Erythroblast (primary cell): Measurements from ENCODE around the gene STYK1.
"Not testable (repeated sequence)": the region's sequence is repeated elsewhere in the genome, so short reads cannot be mapped to it uniquely, and the experiment has no call there.

Experiments used
- DNase-seq, 2 experiments: peaks; one replicate each; lab custom pipeline; 2025; lab: John Stamatoyannopoulos, UW
- GATA1 ChIP-seq: IDR thresholded peaks from 2 replicates; pipeline ENCODE4 v1.6.1; 2011; ENCODE audit warnings: low read depth, mild to moderate bottlenecking, control low read depth, low read length, moderate library complexity
- POLR2A ChIP-seq: IDR thresholded peaks from 2 replicates; pipeline ENCODE4 v1.6.1; 2011; ENCODE audit warnings: mild to moderate bottlenecking, low read length

STYK1 gene

DNA sequence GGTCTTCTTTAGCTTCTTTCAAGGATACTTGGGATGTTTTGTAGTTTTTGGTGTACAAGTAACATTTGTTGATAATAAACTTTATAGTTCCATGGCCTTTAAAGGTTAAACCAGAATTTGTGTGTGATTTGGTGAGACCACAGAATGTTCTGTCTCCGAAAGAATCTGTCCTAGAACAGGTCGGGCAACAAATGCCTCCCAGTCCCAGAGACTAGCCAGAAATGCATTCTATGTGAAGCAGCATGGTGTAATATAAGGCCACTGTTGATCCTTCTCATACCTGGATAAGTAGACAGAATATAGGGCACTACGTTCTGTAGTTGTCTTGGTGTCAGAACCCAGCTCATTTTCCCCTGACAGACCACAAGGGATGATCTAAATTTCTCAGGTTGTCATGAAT is 10.0 kb downstream of the STYK1 start:
- TF ChIP-seq POLR2A (no peak), GATA1 (no peak)
- DNase-seq = no peak

DNA sequence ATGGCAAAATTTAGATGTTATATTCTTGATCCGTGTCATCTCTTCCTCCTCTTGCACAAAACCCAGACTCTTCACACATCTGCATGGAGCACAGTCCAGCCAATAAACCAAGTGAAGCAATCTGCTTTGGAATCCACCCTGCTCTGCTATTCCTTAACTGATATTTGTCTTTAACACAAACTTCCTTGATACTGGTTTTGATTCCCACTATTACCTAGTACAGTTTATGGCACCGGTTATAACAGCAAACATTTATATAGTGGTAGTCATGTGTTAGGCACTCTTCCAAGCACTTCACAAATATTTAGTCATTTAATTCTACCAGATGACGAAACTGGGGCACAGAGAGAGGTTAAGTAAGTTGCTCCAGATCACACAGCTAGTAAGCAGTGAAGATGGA is 12.5 kb downstream of the STYK1 start:
- TF ChIP-seq POLR2A (no peak), GATA1 (no peak)
- DNase-seq = no peak

DNA sequence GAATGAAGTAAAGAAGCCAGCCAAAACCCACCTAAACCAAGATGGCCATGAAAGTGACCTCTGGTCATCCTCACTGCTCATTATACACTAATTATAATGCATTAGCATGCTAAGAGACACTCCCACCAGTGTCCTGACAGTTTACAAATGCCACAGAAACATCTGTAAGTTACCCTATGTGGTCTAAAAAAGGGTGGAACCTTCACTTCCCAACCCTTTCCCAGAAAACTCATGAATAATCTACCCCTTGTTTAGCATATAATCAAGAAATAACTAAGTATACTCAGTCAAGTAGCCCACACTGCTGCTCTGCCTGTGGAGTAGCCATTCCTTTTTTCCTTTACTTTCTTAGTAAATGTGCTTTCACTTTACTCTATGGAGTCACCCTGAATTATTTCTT is 19.8 kb downstream of the STYK1 start:
- TF ChIP-seq POLR2A = no peak
- no peak for TF ChIP-seq GATA1
- DNase-seq = no peak

DNA sequence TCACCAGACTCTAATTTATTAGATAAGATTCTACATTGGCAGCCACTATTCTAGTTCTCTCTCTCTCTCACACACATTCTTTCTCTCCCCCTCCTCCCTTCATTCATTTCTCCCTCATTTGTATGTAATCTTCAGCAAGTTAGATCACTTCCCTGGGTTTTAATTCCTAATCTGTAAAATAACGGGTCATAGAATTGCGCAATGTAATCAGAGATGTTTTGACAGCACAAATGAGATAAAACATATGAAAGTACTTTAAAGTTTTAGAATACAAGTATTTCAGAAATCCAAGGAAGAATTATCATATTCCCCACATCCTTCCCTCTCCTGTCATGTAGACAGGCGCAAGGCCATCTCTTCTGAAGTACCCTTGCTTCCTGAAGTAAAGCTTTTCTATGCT is 21.7 kb downstream of the STYK1 start:
- TF ChIP-seq POLR2A (no peak), GATA1 (no peak)
- DNase-seq = no peak

DNA sequence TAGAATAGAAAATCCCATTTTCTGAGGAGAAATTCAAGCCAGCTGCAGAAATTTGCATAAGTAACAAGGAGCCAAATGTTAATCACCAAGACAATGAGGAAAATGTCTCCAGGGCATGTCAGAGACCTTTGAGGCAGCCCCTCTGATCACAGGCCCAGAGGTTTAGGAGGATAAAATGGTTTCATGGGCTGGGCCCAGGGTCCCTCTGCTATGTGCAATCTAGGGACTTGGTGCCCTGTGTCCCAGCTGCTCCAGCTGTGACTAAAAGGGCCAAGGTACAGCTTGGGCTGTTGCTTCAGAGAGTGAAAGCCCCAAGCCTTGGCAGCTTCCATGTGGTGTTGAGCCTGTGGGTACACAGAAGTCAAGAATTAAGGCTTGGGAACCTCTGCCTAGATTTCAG is 27.3 kb downstream of the STYK1 start:
- not testable (repeated sequence) for DNase-seq

DNA sequence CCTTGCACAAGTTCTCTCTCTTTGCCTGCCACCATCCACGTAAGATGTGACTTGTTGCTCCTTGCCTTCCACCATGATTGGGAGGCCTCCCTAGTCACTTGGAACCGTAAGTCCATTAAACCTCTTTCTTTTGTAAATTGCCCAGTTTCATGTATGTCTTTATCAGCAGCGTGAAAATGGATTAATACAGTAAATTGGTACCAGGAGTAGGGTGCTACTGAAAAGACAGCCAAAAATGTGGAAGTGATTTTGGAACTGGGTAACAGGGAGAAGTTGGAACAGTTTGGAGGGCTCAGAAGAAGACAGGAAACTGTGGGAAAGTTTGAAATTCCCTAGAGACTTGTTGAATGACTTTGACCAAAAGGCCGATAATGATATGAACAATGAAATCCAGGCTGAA is 27.9 kb downstream of the STYK1 start:
- DNase-seq = no peak
- TF ChIP-seq POLR2A = no peak
- TF ChIP-seq GATA1 = no peak

DNA sequence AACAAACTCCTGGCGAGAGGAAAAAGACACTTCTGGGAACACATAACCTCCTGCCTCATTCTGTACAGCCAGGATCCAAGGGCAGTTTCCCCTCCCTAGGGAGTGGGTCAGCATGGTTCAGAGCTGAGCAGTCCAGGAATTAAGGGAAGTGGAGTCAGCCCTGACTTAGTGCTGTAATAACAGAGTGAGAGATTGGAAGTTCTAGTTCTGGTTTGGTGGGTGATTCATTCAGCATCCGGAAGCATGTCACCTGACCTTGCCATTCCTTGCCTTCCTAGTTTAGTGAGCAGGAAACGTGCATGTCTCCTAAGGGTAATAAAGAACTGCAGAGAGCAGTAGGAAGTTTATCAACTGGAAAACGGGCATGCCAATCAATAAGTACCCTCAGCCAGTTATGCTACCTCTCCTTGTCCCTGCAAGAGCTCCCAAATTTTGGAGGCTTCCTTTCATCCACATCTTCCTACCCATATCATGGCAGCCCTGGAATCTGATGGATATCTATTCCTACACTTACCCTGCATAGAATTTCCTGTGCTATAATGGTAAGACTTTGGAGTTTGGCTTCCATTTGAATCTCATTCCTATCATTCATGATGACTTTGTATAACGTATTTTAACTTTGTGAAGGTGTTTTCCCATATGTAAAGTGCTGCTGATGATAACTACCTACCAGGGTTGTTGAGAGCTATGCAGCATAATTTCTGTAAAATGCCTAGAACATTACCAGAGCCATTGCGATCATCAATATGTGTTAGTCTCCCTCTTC is 31.9 kb downstream of the STYK1 start:
- TF ChIP-seq GATA1 (no peak), POLR2A (no peak)
- DNase-seq = no peak

DNA sequence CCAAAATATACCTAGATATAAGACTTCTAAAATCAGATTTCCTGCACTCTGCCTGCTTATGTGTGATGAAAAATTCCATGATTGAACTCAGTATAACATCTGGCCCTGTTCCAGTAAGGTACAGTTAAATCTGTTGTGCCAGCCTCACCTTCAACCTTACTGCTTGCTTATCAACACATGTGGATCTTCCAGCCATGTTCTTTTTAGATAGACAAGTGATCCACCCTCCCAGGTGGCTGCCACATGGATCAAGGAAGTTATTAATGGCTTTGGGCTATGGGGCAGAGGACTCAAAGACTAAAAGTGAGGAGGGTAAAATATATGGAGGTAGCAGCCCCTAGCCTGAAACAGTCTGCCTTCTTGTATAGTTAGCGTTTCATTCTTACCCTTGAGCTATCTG is 35.1 kb downstream of the STYK1 start:
- TF ChIP-seq POLR2A (no peak), GATA1 (no peak)

DNA sequence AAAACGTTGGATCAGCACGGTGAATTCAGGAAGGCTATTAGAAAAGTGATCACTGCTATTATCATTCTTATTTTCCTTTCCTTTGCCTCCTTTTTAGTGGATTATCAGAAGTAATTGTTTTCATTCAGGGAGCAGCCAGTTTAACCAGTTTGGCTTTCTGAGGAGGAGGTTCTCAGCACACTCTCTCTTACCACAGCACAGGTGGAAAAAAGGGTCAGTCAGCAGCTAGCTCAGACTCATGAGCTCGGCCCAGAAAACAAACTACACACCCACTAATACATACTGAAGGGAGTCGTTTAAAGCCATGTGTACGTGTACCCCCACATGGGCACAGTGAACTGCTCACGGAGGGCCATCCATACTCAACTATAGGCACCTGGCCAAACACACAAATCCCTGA is 37.2 kb downstream of the STYK1 start:
- DNase-seq = no peak
- TF ChIP-seq POLR2A (no peak), GATA1 (no peak)

More for the DNA sequence above, 35.1 kb downstream of the STYK1 start:
- DNase-seq = no peak

DNA sequence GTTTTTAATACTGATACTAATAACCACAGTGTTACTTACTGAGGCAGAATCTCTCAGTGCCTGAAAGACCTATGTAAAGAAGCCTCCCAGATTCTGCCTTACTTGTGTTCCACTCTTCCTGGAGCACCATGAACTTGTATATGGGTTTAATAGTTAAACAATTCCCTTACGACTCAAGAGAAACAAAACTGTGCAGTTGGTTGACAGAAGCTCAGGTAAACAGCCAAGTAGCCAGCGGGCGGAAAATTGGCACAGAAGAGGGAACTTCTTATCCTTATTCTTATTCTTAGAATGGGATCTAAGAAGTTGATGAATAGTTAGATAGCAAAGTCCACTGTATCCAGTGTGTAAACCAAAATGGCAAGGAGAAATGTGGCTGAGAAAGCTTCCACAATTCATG is 37.7 kb downstream of the STYK1 start:
- DNase-seq = no peak
- no peak for TF ChIP-seq GATA1
- TF ChIP-seq POLR2A = no peak

DNA sequence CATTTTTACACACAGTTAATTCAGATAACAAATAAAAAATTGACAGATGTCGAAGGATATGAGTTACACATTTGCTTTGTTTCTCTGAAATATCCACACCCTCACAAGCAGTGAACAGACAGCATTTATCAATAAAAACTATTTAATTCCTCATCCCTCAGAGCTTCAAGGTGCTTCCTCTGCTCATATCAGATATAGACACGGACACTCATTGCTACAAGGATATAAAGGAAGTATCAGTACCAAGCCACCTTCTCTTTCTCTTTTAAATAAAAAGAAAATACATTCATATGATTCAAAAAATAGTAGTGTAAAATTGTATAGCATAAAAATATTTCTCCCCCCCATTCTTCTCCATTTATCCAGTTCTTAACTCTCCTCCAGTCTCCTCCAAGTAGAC is 38.5 kb downstream of the STYK1 start:
- no peak for DNase-seq
- TF ChIP-seq GATA1 = no peak
- no peak for TF ChIP-seq POLR2A

DNA sequence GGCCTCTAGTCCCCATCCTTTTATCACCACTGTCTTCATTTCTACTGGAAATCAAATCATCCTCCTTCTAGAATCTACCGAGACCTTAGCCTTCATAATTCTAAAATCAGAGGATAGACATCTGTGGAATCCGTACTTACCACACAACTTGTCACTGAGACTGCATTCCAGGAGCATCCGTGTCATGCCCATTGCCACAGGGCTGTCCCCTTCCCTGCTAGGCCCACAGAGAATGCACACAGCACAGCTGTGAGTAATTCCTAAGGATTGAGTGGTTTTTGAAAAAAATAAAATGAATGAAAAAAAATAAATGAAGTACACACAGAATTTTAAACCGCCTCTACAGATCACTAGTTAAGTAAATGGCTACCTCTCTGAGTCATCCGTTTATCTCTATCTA is 39.4 kb downstream of the STYK1 start:
- no peak for DNase-seq

DNA sequence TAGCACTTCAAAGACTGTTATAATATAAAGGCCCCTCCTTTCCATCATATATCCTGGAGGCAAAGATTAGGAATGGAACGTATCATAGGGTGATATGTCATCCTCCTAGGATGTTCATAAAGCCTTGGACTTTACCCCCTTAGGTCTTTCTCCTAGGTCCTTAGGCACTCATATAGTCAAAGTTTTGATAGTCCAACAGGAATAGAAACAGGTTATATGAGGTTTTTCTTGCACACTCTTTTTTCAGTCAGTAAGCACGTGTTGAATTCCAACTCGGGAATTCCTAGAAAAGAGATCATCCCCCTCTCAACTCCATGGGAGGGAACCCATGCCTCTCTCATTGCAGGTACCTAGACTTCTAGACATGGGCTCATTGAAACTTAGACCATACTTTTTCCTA is 40.3 kb downstream of the STYK1 start:
- DNase-seq = no peak
- TF ChIP-seq GATA1 = no peak

More for the DNA sequence above, 39.4 kb downstream of the STYK1 start:
- TF ChIP-seq POLR2A (no peak), GATA1 (no peak)

DNA sequence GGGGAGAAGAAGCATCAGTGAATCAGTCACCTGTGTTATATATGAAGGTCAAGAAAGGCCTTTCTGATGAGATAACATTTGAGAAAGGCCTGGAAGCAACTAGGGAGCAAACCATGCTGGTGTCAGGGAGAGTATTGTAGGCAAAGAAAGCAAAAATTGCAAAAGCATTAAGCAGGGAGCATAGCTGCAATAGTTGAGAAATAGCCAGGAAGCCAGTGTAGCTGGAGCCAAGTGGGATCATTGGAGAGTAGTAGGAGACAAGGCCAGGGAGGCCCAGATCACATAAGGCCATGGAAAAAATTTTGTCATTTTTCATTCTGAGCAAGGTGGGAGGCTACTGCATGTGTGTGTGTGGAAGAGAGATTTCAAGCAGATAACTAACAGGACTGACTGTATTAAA is 41.6 kb downstream of the STYK1 start:
- no peak for TF ChIP-seq GATA1
- TF ChIP-seq POLR2A = no peak
- no peak for DNase-seq

DNA sequence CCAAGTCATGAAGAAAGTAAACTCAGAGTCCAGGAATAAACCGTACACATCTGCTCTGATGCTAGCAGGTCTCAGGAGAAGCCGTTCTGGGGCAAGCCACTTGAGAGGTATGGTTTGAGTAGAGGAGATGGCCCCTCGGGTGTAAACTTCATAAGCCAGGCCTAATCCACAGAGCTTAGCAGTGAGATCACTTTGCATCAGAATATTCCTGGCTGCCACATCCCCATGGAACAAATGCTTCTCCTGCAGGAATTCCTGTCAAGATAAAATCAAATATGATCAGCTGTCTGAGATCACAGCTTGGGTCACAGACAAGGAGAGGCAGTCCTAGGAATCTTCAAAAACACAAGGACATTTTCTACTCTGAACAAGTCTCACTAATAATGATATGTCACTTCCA is 49.2 kb downstream of the STYK1 start:
- TF ChIP-seq POLR2A = no peak
- TF ChIP-seq GATA1 = no peak

More for the DNA sequence above, 49.2 kb downstream of the STYK1 start:
- DNase-seq = no peak
